GM19099 (cell line): ENCODE data around the gene SIGLEC1.

Experiments
- POLR2A ChIP-seq: IDR thresholded peaks from 3 replicates; pipeline ENCODE4 v1.6.1; 2011; ENCODE audit warnings: low read depth; ENCODE audit not compliant: insufficient read length; ENCODE audit errors: extremely low read depth

Gene SIGLEC1

DNA sequence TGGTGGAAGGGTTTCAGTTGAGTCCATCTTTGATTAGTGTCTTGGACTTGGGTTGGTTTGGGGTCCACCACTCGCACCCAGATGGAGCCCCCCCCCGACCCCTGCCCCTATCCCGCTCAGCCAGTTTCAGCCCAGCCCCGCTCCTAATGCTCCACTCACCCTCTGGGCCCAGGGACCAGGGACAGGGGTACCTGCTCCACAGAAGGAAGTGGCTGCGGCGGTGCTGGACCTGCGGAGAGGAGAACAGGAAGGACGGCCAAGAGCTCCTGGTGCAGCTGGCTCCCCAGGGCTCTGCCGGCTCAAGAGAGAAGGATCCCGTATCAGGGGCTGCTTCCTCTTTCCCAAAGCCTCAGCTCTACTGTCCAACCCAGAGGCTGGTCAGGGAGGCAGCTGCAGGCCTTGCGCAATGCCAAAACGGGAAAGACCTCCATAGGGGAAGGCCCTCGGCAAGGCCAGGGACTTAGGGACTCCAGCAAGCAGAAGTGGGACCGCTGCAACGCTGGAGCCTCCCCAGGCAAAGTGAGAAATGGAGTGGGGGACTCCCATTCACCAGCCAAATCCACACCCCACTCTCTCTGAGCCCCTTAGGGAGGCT is at the start of gene SIGLEC1:
Gene SIGLEC1, minus strand, starts transcription at position 322 of the 595 bp plus-strand sequence. CDS start 5,472 bp downstream, outside the sequence.
- TF ChIP-seq POLR2A = no peak

DNA sequence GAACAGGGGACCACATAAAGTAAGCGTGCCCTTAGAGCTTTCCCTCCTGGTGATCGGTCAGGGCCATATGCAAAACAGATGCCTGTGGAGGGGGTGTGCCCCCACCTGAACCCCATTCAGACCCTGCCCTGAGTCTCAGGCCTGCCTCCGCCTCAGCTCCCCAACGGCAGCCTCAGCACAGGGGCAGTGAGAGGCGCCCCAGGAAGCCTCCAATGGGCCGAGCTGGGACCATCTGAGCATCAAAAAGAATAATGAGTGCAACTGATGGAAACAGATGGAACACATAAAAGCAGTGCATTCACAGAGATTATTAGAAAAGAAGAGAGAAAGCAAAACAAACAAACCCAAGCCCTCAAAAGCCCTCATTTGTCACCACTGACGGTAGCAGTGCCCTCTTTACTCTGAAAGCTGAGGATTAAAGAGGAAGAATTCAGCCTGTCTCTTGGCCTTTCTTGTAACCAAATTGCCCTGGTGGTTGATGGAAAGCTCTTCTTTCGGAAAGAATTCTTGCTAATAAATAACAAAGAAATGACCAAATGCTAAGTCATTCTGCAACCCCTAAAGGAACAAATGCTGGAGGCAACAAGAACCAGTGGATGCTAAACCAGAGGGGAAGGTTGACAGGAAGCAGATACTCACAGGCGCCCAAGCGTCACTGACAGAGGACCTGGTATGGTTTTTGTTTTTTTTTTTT is 48.4 kb upstream of the SIGLEC1 start:
- no peak for TF ChIP-seq POLR2A

DNA sequence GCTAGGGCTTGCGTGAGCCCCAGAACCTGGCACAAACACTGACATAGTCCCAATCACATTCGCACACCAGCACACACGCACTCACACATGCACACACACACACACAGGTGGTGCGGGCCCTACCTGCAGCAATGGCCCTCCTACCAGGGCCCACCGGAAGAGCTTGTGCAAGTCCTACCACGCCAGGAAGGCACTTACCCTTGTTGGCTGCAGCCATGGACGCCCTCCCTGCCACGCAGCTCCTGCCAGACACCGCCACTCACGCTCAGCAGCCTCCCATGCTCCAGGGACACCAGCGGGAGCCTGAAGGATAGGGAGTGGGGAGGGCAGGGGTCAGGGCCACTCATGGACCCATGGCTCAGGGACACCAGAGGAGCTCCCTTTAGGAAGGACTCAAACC is 47.5 kb upstream of the SIGLEC1 start:
- no peak for TF ChIP-seq POLR2A

- no peak for TF ChIP-seq POLR2A
Measured at GRCh38 chr20:3759316-3759823, 47.0 kb upstream of the SIGLEC1 start.

- no peak for TF ChIP-seq POLR2A
Measured at GRCh38 chr20:3758566-3758965, 46.2 kb upstream of the SIGLEC1 start.

DNA sequence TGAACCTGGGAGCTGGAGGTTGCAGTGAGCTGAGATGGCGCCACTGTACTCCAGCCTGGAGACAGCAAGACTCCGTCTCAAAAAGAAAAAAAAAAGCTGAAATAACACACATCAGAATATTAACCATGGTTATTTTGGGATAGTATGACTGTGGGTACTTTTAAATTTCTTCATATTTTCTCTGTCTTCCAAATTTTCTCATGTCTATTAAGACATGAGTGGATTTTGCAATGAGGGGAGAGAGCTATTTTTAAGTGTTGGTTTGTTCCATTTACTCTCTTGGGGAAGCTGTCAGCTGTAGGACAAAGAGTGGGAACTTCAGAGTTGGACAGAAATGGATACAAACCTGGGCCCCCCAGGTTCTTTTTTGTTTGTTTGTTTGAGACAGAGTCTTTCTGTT is 44.9 kb upstream of the SIGLEC1 start:
- no peak for TF ChIP-seq POLR2A

- no peak for TF ChIP-seq POLR2A
Measured at GRCh38 chr20:3755814-3756480, 43.5 kb upstream of the SIGLEC1 start.

- no peak for TF ChIP-seq POLR2A
Measured at GRCh38 chr20:3755269-3755668, 42.9 kb upstream of the SIGLEC1 start.

GRCh38 chr20:3754276-3754630 is 41.9 kb upstream of the SIGLEC1 start:
- no peak for TF ChIP-seq POLR2A

DNA sequence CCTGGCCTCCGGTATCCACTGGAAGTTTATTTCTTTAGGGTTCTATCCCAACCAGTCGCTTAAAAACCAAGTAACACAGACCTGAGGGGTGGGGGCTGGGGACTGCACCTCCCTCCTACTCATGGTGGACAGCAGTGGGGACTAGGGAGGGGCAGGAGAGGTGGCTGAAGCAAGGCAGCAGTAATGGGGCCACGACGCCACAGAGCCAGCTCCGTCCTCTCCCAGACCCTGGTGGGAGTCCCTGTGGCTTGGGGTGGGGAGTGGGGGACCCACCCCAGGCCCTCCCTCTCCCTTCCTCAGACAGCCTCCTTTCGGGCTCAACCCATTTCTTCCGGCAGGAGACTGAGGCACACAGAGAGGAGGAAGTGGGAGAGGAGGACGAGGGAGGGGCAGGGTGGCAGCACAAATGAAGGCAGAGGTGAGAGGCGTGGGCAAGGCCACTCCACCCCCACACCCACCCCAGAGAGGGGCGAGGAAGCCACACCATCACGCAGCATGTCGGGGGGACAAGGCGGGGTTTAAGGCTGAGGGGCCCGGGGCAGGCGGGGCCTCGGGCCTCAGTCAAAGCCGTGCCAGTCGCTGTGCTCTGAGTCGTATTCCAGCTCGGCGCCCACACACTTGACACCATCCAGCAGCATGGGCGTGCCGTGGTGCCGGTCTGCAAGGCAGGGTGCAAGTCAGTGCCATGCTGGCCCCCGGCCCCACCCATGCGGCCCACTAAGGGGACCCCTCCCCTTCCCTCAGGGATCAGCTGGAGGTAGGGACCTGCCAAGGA is 41.3 kb upstream of the SIGLEC1 start:
- TF ChIP-seq POLR2A = no peak

DNA sequence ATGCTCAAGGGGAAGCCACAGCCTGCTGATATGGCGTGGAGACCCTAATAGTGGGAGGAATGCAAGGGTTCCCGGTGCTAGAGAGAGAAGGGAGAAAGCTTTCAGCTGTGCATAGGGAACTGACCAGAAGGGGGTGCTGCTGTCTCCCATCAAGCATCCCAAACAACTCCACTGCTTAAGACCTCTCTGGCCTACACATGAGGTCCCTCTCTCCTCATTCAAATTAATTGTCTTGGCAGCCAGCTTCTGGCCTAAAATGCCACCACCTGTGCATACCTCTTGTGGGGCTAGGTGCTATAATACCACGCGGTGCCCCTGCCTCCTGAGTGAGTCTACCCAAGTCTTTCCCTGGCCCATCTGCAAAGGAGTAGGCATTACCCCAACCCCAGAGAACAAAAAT is 40.7 kb upstream of the SIGLEC1 start:
- no peak for TF ChIP-seq POLR2A

DNA sequence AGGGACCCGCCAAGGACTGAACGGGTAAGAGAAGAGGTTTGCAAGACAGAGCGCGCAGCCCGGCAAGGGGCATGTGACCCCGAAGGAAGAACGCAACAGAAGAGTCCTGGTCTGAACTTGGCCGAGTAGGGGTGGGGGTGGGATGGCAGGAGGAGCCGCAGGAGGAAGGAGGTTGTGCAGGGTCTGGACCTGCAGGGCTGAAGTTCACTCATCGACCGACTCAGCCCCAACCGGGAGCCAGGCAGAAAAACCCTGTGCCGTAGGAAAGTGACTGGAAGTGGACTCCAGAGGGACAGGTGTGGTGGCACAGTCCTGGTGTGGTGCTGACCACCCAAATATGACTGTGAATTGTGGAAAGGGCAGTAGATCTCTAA is 40.0 kb upstream of the SIGLEC1 start:
- no peak for TF ChIP-seq POLR2A

GRCh38 chr20:3751675-3752385 is 39.4 kb upstream of the SIGLEC1 start:
- no peak for TF ChIP-seq POLR2A

GRCh38 chr20:3751305-3751674 is 38.9 kb upstream of the SIGLEC1 start:
- no peak for TF ChIP-seq POLR2A

DNA sequence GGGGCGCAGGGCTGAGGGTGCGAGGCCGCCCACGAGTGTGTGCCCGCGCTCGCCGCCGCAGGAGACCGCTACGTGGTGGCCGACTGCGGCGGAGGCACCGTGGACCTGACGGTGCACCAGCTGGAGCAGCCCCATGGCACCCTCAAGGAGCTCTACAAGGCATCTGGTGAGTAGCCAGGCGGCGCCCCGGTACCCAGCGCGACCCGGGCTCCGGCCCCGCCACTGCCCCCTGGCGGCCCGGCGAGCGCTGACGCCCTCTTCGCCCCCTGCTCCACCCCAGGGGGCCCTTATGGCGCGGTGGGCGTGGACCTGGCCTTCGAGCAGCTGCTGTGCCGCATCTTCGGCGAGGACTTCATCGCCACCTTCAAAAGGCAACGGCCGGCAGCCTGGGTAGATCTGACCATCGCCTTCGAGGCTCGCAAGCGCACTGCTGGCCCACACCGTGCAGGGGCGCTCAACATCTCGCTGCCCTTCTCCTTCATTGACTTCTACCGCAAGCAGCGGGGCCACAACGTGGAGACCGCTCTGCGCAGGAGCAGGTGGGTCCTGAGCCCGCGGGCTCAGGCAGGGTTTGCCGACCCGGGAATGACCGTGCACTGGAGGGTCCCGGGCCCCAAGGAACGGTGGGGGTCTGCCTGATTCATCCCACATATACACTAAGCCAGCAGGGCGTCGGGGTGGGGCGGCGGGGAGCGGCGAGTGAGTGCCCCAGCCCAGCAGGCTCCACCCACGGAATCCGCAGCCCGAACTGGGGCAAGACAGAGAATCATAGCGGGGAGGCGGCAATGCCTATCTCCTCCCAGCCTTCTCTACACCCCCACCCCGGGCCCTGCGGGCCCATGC is 37.5 kb upstream of the SIGLEC1 start:
- no peak for TF ChIP-seq POLR2A
